HTERT RPE-1 (cell line): ENCODE results near the gene GADD45B.
"Not testable (repeated sequence)": the region's sequence is repeated elsewhere in the genome, so short reads cannot be mapped to it uniquely, and the experiment has no call there.

Experiments
- in situ Hi-C: fragments of 300-500 bp; cut with MboI; formaldehyde crosslinking; loops from 4 replicates; pipeline ENCODE4 v1.14.3; 2020; ENCODE audit warnings: low sequenced_read_pairs

The GADD45B gene

GRCh38 chr19:2468596-2468995 is 7.3 kb upstream of the GADD45B start:
- in situ Hi-C loops, result no loop called here

GRCh38 chr19:2469102-2469914 is 6.6 kb upstream of the GADD45B start:
- in situ Hi-C loops, result no loop called here

- in situ Hi-C loops, result not testable (repeated sequence)
Measured at GRCh38 chr19:2469915-2470200, 6.1 kb upstream of the GADD45B start.

GRCh38 chr19:2474232-2475017 is 1.5 kb upstream of the GADD45B start:
- in situ Hi-C loops, result no loop called here

GRCh38 chr19:2475018-2475701 is 767 bp upstream of the GADD45B start:
- in situ Hi-C loops, result no loop called here

- in situ Hi-C loops, result no loop called here
Measured at GRCh38 chr19:2476451-2477140, 669 bp downstream of the GADD45B start.

GRCh38 chr19:2477141-2477710 is 1.3 kb downstream of the GADD45B start:
- in situ Hi-C loops, result no loop called here

GRCh38 chr19:2477732-2478191 is 1.8 kb downstream of the GADD45B start:
- in situ Hi-C loops, result no loop called here

GRCh38 chr19:2478278-2478755 is 2.4 kb downstream of the GADD45B start:
- in situ Hi-C loops, result no loop called here

GRCh38 chr19:2478756-2479555 is 3.0 kb downstream of the GADD45B start:
- in situ Hi-C loops, result no loop called here

GRCh38 chr19:2479556-2480194 is 3.7 kb downstream of the GADD45B start:
- in situ Hi-C loops, result no loop called here

GRCh38 chr19:2481466-2481865 is 5.5 kb downstream of the GADD45B start:
- in situ Hi-C loops, result no loop called here

GRCh38 chr19:2482354-2483038 is 6.6 kb downstream of the GADD45B start:
- in situ Hi-C loops, result no loop called here

- in situ Hi-C loops, result no loop called here
Measured at GRCh38 chr19:2483084-2483483, 7.2 kb downstream of the GADD45B start.

GRCh38 chr19:2483484-2484151 is 7.7 kb downstream of the GADD45B start:
- in situ Hi-C loops, result no loop called here

GRCh38 chr19:2484178-2484937 is 8.4 kb downstream of the GADD45B start:
- in situ Hi-C loops, result no loop called here

GRCh38 chr19:2485428-2485827 is 9.5 kb downstream of the GADD45B start:
- in situ Hi-C loops, result no loop called here
